Adipocyte (in vitro differentiated cells): Measurements from ENCODE around the gene C11orf21.

ENCODE experiments used
- DNase-seq: peaks from one replicate; pipeline ENCODE4 v3.0.0-alpha.2; 2015; ENCODE audit warnings: low read depth
- H3K27me3 ChIP-seq: replicated peaks from 2 replicates; pipeline ENCODE4 v1.7.0; 2013; ENCODE audit warnings: mild to moderate bottlenecking, low read length, moderate library complexity; ENCODE audit not compliant: control insufficient read depth, insufficient read depth
- H3K36me3 ChIP-seq: 2 replicates; pipeline ENCODE4 v1.7.0; 2013; ENCODE audit warnings: low read length, mild to moderate bottlenecking, moderate library complexity; ENCODE audit not compliant: control insufficient read depth, insufficient read depth, severe bottlenecking
- H3K4me1 ChIP-seq: 2 replicates; pipeline ENCODE4 v1.7.0; 2013; ENCODE audit warnings: mild to moderate bottlenecking, low read length, moderate library complexity; ENCODE audit not compliant: control insufficient read depth, insufficient read depth
- H3K4me3 ChIP-seq: 2 replicates; pipeline ENCODE4 v1.7.0; 2013; ENCODE audit warnings: mild to moderate bottlenecking, low read length, moderate library complexity
- H3K9ac ChIP-seq: 2 replicates; pipeline ENCODE4 v1.7.0; 2013; ENCODE audit warnings: mild to moderate bottlenecking, low read length, moderate library complexity
- H3K9me3 ChIP-seq: 2 replicates; pipeline ENCODE4 v1.7.0; 2013; ENCODE audit warnings: mild to moderate bottlenecking, low read length, moderate library complexity; ENCODE audit not compliant: control insufficient read depth

C11orf21 gene

GRCh38 chr11:2259897-2260451, 41.7 kb downstream of the C11orf21 start:
- no peaks in the 10 kb centered on the region for H3K4me1 ChIP-seq
- peaks cover 25% of the 10 kb centered on the region for H3K27me3 ChIP-seq
- H3K9me3 ChIP-seq: peaks cover 7% of the 10 kb centered on the region
- H3K4me3 ChIP-seq: no peak overlapping the region
- no peaks in the 10 kb centered on the region for H3K36me3 ChIP-seq
- H3K9ac ChIP-seq: no peak overlapping the region
- DNase-seq: no peak

GRCh38 chr11:2259466-2259830, 42.3 kb downstream of the C11orf21 start:
- no peak for DNase-seq
- H3K9ac ChIP-seq: no peak overlapping the region
- no peaks in the 10 kb centered on the region for H3K36me3 ChIP-seq
- H3K4me1 ChIP-seq: no peaks in the 10 kb centered on the region
- no peak overlapping the region for H3K4me3 ChIP-seq
- H3K9me3 ChIP-seq: peaks cover 7% of the 10 kb centered on the region
- H3K27me3 ChIP-seq: peaks cover 25% of the 10 kb centered on the region

GRCh38 chr11:2258501-2259465, 42.9 kb downstream of the C11orf21 start:
- no peaks in the 10 kb centered on the region for H3K36me3 ChIP-seq
- peaks cover 25% of the 10 kb centered on the region for H3K27me3 ChIP-seq
- H3K4me3 ChIP-seq: no peak overlapping the region
- no peaks in the 10 kb centered on the region for H3K4me1 ChIP-seq
- H3K9me3 ChIP-seq: peaks cover 11% of the 10 kb centered on the region
- no peak overlapping the region for H3K9ac ChIP-seq
- no peak for DNase-seq

DNA sequence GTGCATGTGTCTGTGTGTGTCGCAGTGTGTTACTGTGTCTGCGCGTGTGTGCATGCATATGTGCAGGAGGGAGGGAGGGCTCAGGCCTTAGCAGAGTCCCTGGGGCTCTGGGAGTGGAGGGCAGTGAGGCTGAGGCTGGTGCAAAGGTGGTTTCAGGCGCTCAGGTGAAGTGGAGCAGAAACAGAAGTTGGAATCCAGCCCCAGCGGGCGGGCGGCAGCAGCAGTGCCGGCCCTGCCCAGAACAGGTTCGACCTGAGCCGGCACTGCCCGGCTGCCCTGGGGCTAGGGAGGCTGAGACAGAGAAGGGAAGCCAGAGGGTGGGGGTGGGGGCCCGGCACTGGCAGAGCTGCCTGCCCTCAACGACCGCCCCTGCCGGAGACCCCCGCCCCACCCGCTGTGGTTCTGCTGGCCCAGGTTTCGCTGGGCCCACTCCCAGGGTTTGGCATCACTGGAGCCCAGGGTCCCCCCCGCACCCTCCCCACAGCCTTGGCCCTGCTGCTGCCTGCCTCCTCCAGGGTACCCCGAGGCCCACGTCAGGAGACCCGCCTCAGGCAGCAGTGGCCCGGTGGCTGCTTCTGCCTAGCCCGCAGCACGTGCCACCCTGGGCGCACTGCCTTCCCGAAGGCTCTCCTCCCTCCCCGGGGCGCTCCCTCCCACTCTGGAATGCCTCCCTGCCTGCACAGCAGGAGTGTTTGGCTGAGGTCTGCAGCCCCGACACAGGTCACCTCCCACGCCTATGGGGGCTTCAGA, 44.6 kb downstream of the C11orf21 start:
- no peak overlapping the region for H3K4me3 ChIP-seq

GRCh38 chr11:2256293-2256913, 45.3 kb downstream of the C11orf21 start:
- Histone ChIP-seq H3K4me1 (no peaks in the 10 kb centered on the region), H3K36me3 (no peaks in the 10 kb centered on the region), H3K9ac (no peak overlapping the region), H3K4me3 (no peak overlapping the region), H3K27me3 (peaks cover 23% of the 10 kb centered on the region), H3K9me3 (peaks cover 11% of the 10 kb centered on the region)
- no peak for DNase-seq

More for the DNA sequence above, 44.6 kb downstream of the C11orf21 start:
- no peak overlapping the region for H3K9ac ChIP-seq
- H3K36me3 ChIP-seq: no peaks in the 10 kb centered on the region
- no peak for DNase-seq
- peaks cover 11% of the 10 kb centered on the region for H3K9me3 ChIP-seq
- peaks cover 27% of the 10 kb centered on the region for H3K27me3 ChIP-seq
- H3K4me1 ChIP-seq: no peaks in the 10 kb centered on the region

DNA sequence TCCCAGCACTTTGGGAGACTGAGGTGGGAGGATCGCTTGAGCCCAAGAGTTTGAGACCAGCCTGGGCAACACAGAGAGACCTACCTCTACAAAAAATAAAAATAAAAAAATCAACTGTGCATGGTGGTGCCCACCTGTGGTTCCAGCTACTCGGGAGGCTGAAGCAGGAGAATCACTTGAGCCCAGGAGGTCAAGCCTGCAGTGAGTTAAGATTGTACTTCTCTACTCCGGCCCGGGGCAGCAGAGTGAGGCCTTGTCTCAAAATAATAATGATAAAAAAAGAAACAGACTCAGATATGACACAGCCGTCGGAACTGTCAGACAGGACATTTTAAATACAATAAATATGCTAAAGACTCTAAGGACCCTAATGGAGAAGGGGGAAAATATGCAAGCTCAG, 49.7 kb downstream of the C11orf21 start:
- Histone ChIP-seq H3K4me3 (no peak overlapping the region), H3K4me1 (no peaks in the 10 kb centered on the region), H3K9ac (no peak overlapping the region), H3K27me3 (peaks cover 31% of the 10 kb centered on the region), H3K36me3 (no peaks in the 10 kb centered on the region), H3K9me3 (peaks cover 11% of the 10 kb centered on the region)
- no peak for DNase-seq

DNA sequence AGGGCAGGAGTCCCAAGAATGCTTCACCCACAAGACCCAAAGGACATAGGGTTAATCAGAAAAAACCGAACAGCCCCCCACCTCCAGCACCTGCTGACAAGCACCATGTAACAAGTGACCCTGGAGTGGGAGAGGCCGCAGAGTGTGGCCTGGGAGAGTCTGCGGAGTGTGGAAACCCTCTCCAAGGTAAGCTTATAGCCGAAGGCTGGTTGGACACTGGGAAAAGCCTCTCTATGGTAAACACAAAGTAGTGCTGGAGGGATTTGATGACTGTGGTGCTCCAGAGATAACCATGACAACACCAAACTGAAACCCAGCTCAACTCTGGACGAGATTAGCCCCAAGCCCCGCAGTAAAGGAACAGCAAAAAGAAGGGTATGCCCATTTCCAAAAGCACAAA, 50.6 kb downstream of the C11orf21 start:
- no peak overlapping the region for H3K4me3 ChIP-seq
- DNase-seq: no peak
- no peaks in the 10 kb centered on the region for H3K4me1 ChIP-seq
- H3K36me3 ChIP-seq: no peaks in the 10 kb centered on the region
- no peak overlapping the region for H3K9ac ChIP-seq
- H3K27me3 ChIP-seq: peaks cover 31% of the 10 kb centered on the region
- H3K9me3 ChIP-seq: peaks cover 11% of the 10 kb centered on the region

GRCh38 chr11:2250485-2250884, 51.2 kb downstream of the C11orf21 start:
- DNase-seq: no peak
- Histone ChIP-seq H3K4me1 (no peaks in the 10 kb centered on the region), H3K9me3 (peaks cover 8% of the 10 kb centered on the region), H3K27me3 (peaks cover 31% of the 10 kb centered on the region), H3K36me3 (no peaks in the 10 kb centered on the region), H3K9ac (no peak overlapping the region), H3K4me3 (no peak overlapping the region)

- Histone ChIP-seq H3K36me3 (no peaks in the 10 kb centered on the region), H3K9me3 (peaks cover 4% of the 10 kb centered on the region), H3K4me1 (no peaks in the 10 kb centered on the region), H3K27me3 (peaks cover 31% of the 10 kb centered on the region), H3K4me3 (no peak overlapping the region), H3K9ac (no peak overlapping the region)
- DNase-seq: no peak
Observed at GRCh38 chr11:2250041-2250440, 51.7 kb downstream of the C11orf21 start.

GRCh38 chr11:2249189-2249916, 52.4 kb downstream of the C11orf21 start:
- Histone ChIP-seq H3K27me3 (peaks cover 37% of the 10 kb centered on the region), H3K9me3 (peaks cover 8% of the 10 kb centered on the region), H3K4me1 (no peaks in the 10 kb centered on the region), H3K4me3 (no peak overlapping the region), H3K36me3 (no peaks in the 10 kb centered on the region), H3K9ac (no peak overlapping the region)
- no peak for DNase-seq
